HG02943 (cell line): Measurements from ENCODE around the gene CKAP4.

ENCODE experiments used
- ATAC-seq: cut with Tn5 transposase; IDR thresholded peaks from one replicate; pipeline ENCODE4 v1.9.1; 2021; ENCODE audit warnings: mild to moderate bottlenecking, low read depth, moderate library complexity; ENCODE audit not compliant: unreplicated experiment

The CKAP4 gene

GRCh38 chr12:106274575-106275121 is 26.8 kb upstream of the CKAP4 start:
- no peak for ATAC-seq

- no peak for ATAC-seq
These were observed 26.2 kb upstream of the CKAP4 start for GRCh38 chr12:106274012-106274411.

- ATAC-seq: no peak
These were observed 25.7 kb upstream of the CKAP4 start for GRCh38 chr12:106273491-106273890.

- no peak for ATAC-seq
These were observed 24.0 kb upstream of the CKAP4 start for GRCh38 chr12:106271575-106272505.

- ATAC-seq: no peak
These were observed 21.4 kb upstream of the CKAP4 start for GRCh38 chr12:106269150-106269771.

GRCh38 chr12:106267535-106267934 is 19.7 kb upstream of the CKAP4 start:
- no peak for ATAC-seq

- no peak for ATAC-seq
These were observed 17.3 kb upstream of the CKAP4 start for GRCh38 chr12:106265116-106265515.

- ATAC-seq: no peak
These were observed 11.1 kb upstream of the CKAP4 start for GRCh38 chr12:106258935-106259334.

GRCh38 chr12:106258226-106258625 is 10.4 kb upstream of the CKAP4 start:
- no peak for ATAC-seq

- no peak for ATAC-seq
These were observed 8.7 kb upstream of the CKAP4 start for GRCh38 chr12:106256524-106256923.

- no peak for ATAC-seq
These were observed 8.1 kb upstream of the CKAP4 start for GRCh38 chr12:106255952-106256351.

- no peak for ATAC-seq
These were observed 7.7 kb upstream of the CKAP4 start for GRCh38 chr12:106255493-106255892.

GRCh38 chr12:106254724-106255123 is 6.9 kb upstream of the CKAP4 start:
- no peak for ATAC-seq

- ATAC-seq: no peak
These were observed 4.0 kb upstream of the CKAP4 start for GRCh38 chr12:106251631-106252455.

GRCh38 chr12:106249411-106250135 is 1.8 kb upstream of the CKAP4 start:
- ATAC-seq: peak; percentile 68

- ATAC-seq: no peak
These were observed 1.1 kb upstream of the CKAP4 start for GRCh38 chr12:106248846-106249371.

- peak; percentile 10 for ATAC-seq
These were observed 559 bp upstream of the CKAP4 start for GRCh38 chr12:106248312-106248845.

GRCh38 chr12:106246891-106247673 is 738 bp downstream of the CKAP4 start:
- no peak for ATAC-seq

- no peak for ATAC-seq
These were observed 2.1 kb downstream of the CKAP4 start for GRCh38 chr12:106245767-106246166.
